Uterus (tissue), 4 donors: ENCODE measurements around the gene JAZF1. TPM values are rescaled to one million over a fixed set of nuclear protein-coding genes. Genes with fewer than 3 reads are reported as not detected.

Source experiments
- DNase-seq, 2 donors: peaks; one replicate each; pipeline ENCODE4 v3.0.0-alpha.2; 2019 to 2020
- H3K27ac ChIP-seq, 2 donors: fragments of 200-600 bp; sonication (generic); 1 replicate in 1 of 2; 2 replicates in 1 of 2; pipeline ENCODE4 v1.5.1; 2016 to 2018
- H3K27me3 ChIP-seq, 2 donors: fragments of 200-600 bp; sonication (generic); one replicate each; pipeline ENCODE4 v1.5.1; 2018 to 2019; ENCODE audit warnings: control low read depth in 1 of 2
- H3K36me3 ChIP-seq, 2 donors: fragments of 200-600 bp; sonication (generic); one replicate each; pipeline ENCODE4 v1.5.1; 2019; ENCODE audit warnings: control low read depth in 1 of 2
- H3K4me1 ChIP-seq, 2 donors: fragments of 200-600 bp; sonication (generic); one replicate each; pipeline ENCODE4 v1.5.1; 2018 to 2019; ENCODE audit warnings: control low read depth in 1 of 2
- H3K4me3 ChIP-seq, 2 donors: fragments of 200-600 bp; sonication (generic); 1 replicate in 1 of 2; 2 replicates in 1 of 2; pipeline ENCODE4 v1.5.1; 2018 to 2019; ENCODE audit warnings: mild to moderate bottlenecking in 1 of 2
- H3K9me3 ChIP-seq, 2 donors: fragments of 200-600 bp; sonication (generic); one replicate each; pipeline ENCODE4 v1.5.1; 2019; ENCODE audit warnings: control low read depth in 1 of 2
- POLR2A ChIP-seq, 2 donors: fragments of 450-650 bp; IDR thresholded peaks; one replicate each; pipeline ENCODE4 v1.6.1; 2016; ENCODE audit warnings: antibody characterized with exemption in 2 of 2, mild to moderate bottlenecking in 1 of 2, moderate library complexity in 1 of 2
- intact Hi-C: fragments of 100-400 bp; cut with DNase I; formaldehyde crosslinking; loops from one replicate; pipeline ENCODE4 v1.15.1; 2023; ENCODE audit warnings: low total_unique reads
- total RNA-seq, 4 donors: library from RNA; depleted of rRNA in 3 of 4; stranded (reverse); fragments of >200 nt in 3 of 4; gene quantifications; one replicate each; pipeline versions ENCODE4 v1.1.0 to v1.2.4, GENCODE V29; 2014 to 2023
- TF ChIP-seq, protein P1 (sequence below), 4 experiments: fragments of 200-600 bp in 2 of 4; fragments of 450-650 bp in 2 of 4; sonication (generic) in 2 of 4; IDR thresholded peaks; one replicate each; pipeline ENCODE4 v1.5.1; 2016 to 2019; ENCODE audit warnings: antibody characterized with exemption in 4 of 4, mild to moderate bottlenecking in 2 of 4, moderate library complexity in 1 of 4
- donor health status: DM: yes; HTN: yes; CAD: no.

The JAZF1 gene
- total RNA-seq, 4 donors from 2014 or later = 27.6 to 58.5 (median 34.4) TPM

DNA sequence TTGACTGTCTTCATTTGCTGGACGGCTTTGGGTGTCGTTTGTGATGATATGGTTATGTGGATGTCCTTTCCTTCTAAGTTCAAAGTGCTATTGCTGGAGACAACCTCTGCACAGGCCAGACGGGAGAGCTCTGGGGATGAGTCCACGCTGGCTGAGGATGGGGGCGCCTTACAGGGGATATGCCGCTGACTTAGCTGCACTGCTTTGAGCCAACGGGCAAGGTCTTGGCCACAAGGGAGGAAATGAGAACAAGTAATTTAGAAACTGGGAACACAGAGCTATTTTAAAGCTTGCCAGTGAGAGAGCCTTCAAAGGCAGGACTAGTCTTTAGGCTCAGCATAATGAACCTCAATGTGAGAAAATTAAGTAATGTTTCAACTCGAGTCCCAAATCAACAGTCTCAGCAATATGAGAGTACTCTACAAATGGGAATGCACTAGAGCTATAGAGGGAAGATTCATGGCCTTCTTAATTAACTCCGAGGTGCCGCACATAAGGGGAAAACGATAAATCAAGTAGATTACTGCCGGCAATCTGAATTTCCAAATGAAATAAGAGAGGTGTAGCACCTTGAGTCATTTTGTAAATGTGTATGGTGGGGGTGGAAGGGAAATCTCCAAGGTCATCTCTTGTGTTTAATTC is 209.3 kb downstream of the JAZF1 start:
- TF ChIP-seq, protein P1, sequence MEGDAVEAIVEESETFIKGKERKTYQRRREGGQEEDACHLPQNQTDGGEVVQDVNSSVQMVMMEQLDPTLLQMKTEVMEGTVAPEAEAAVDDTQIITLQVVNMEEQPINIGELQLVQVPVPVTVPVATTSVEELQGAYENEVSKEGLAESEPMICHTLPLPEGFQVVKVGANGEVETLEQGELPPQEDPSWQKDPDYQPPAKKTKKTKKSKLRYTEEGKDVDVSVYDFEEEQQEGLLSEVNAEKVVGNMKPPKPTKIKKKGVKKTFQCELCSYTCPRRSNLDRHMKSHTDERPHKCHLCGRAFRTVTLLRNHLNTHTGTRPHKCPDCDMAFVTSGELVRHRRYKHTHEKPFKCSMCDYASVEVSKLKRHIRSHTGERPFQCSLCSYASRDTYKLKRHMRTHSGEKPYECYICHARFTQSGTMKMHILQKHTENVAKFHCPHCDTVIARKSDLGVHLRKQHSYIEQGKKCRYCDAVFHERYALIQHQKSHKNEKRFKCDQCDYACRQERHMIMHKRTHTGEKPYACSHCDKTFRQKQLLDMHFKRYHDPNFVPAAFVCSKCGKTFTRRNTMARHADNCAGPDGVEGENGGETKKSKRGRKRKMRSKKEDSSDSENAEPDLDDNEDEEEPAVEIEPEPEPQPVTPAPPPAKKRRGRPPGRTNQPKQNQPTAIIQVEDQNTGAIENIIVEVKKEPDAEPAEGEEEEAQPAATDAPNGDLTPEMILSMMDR (IDR thresholded peaks at IDR 0.05) = no peak
- no peak for TF ChIP-seq POLR2A (IDR thresholded peaks at IDR 0.05)
- no peak for DNase-seq

DNA sequence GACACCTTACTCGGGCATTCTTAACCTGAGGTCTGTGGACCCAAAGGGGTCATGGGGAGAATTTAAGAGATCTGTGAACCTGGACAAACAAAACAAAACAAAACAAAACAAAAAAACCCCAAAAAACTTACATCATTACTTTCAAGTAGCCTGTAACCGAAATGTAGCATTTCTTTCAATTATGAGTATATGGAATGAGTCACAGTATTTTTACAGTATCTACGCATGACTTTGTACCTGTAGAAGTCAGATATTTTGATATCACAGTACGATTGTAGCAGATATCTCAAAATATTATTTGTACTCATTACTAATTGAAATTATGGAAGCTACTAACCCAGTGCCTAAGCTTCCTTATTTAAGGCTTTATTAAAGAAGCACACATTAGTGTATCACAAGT is 210.2 kb downstream of the JAZF1 start:
- no peak overlapping the region for H3K27ac ChIP-seq
- no peaks in the 10 kb centered on the region for H3K27me3 ChIP-seq
- H3K4me1 ChIP-seq = no peaks in the 10 kb centered on the region
- H3K36me3 ChIP-seq = no peaks in the 10 kb centered on the region
- DNase-seq = no peak
- intact Hi-C loops = no loop called here
- H3K9me3 ChIP-seq = no peaks in the 10 kb centered on the region
- TF ChIP-seq POLR2A (IDR thresholded peaks at IDR 0.05) = no peak
- TF ChIP-seq, protein P1 (IDR thresholded peaks at IDR 0.05) = no peak
- no peak overlapping the region for H3K4me3 ChIP-seq

More for the DNA sequence above, 209.3 kb downstream of the JAZF1 start:
- intact Hi-C loops = no loop called here
- no peaks in the 10 kb centered on the region for H3K36me3 ChIP-seq
- no peaks in the 10 kb centered on the region for H3K4me1 ChIP-seq
- no peaks in the 10 kb centered on the region for H3K27me3 ChIP-seq
- H3K27ac ChIP-seq = no peak overlapping the region
- no peaks in the 10 kb centered on the region for H3K9me3 ChIP-seq
- no peak overlapping the region for H3K4me3 ChIP-seq

DNA sequence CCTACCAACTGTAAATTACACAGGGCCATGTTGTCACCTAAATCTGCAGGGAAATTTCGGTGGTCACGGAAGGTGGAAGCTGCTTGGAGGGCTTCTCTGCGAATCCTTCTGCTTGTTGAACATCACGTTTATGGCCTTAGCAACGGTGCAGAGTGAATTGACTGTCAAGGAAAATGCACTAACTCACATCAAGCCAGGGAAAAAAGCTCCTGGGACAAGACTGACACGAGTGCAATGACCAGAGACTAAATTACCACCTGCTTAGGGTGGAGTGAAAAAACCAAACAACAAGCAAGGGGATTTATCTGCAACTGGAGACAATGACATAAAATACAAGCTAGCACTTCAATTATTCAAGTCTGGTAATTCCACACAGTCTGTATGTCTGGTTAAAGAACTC is 211.2 kb downstream of the JAZF1 start:
- no peak overlapping the region for H3K27ac ChIP-seq
- H3K36me3 ChIP-seq = no peaks in the 10 kb centered on the region
- H3K4me3 ChIP-seq = no peak overlapping the region
- H3K9me3 ChIP-seq = no peaks in the 10 kb centered on the region
- TF ChIP-seq POLR2A (IDR thresholded peaks at IDR 0.05) = no peak
- DNase-seq = no peak
- H3K4me1 ChIP-seq = no peaks in the 10 kb centered on the region
- no peaks in the 10 kb centered on the region for H3K27me3 ChIP-seq
- intact Hi-C loops = no loop called here

DNA sequence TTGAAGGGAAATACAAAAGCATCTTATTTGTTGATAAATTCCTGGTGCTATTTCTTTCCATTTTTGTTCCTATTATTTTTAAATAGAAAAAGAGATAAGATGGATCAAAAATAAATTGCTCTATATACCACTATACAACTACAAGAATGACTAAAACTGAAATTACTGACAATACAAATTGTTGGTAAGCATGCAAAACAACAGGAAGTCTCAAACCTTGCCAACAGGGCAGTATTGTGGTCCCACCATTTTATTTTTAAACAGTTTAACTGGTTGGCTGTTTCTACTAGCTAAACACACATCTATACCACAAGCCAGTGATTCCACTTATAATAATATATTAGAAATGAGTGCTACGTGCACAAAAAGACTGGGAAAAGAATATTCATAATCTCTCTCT is 213.0 kb downstream of the JAZF1 start:
- Histone ChIP-seq H3K36me3 (no peaks in the 10 kb centered on the region), H3K27ac (no peak overlapping the region), H3K4me1 (no peaks in the 10 kb centered on the region), H3K9me3 (no peaks in the 10 kb centered on the region), H3K27me3 (no peaks in the 10 kb centered on the region), H3K4me3 (no peak overlapping the region)
- intact Hi-C loops = no loop called here
- TF ChIP-seq, protein P1 (IDR thresholded peaks at IDR 0.05) = no peak
- TF ChIP-seq POLR2A (IDR thresholded peaks at IDR 0.05) = no peak
- DNase-seq = no peak

DNA sequence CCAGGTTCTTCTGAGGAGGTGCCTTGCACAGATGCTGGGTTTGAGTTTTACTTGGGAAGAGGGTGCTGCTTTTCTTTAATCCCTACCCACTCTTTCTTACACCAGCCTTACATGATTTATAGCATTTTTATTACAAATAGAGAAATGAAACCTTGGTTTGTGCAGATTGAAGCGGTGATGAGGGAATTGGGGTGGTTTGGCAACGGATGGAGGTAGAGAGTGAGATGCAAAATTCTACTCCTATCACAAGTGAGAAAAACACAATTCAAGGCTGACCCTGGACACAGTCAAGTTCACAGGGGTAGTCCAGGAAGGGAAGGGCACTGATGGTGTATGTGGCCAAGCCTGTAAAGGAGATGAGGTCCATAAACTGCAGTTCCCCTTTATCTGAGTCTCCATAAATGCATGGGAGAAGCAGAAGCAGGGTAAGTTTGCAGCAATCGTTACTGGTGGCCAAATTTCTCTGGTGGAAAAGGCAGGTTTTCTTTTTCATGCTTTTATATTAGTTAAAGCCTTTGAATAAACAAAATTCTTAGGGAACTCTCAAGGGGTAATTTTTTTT is 214.3 kb downstream of the JAZF1 start:
- H3K9me3 ChIP-seq = no peaks in the 10 kb centered on the region
- intact Hi-C loops = no loop called here
- H3K27me3 ChIP-seq = no peaks in the 10 kb centered on the region

More for the DNA sequence above, 214.3 kb downstream of the JAZF1 start:
- no peaks in the 10 kb centered on the region for H3K4me1 ChIP-seq
- TF ChIP-seq, protein P1 (IDR thresholded peaks at IDR 0.05) = no peak
- TF ChIP-seq POLR2A (IDR thresholded peaks at IDR 0.05) = no peak
- DNase-seq = no peak
- no peak overlapping the region for H3K27ac ChIP-seq
- H3K36me3 ChIP-seq = no peaks in the 10 kb centered on the region
- no peak overlapping the region for H3K4me3 ChIP-seq
